AG04450 (cell line): ENCODE results near the gene TTC9. TPM values are rescaled to one million over a fixed set of nuclear protein-coding genes. Genes with fewer than 3 reads are reported as not detected.

ENCODE experiments used
- CTCF ChIA-PET: fragments of 300-600, 350-600 bp; formaldehyde crosslinking; extraction: SDS; loops from one replicate; lab custom pipeline; 2022; ENCODE audit warnings: antibody characterized with exemption, inconsistent platforms; lab: Charles Lee
- POLR2A ChIA-PET: fragments of 350-600 bp; formaldehyde crosslinking; extraction: SDS; loops from one replicate; lab custom pipeline; 2021; ENCODE audit warnings: antibody characterized with exemption, inconsistent platforms; lab: Yijun Ruan, JAX
- DNase-seq: peaks from one replicate; pipeline ENCODE4 v3.0.0-alpha.2; 2011; ENCODE audit warnings: low read depth, low spot score
- H3K27ac ChIP-seq: one replicate; pipeline ENCODE4 v1.5.1; 2012; ENCODE audit warnings: low read depth, low read length, control low read depth
- H3K27me3 ChIP-seq: one replicate; pipeline ENCODE4 v1.6.0; 2012; ENCODE audit warnings: low read length; ENCODE audit not compliant: control insufficient read depth, insufficient read depth
- H3K4me3 ChIP-seq: 2 replicates; pipeline ENCODE4 v1.5.1; 2011; ENCODE audit warnings: mild to moderate bottlenecking, low read depth, low read length, control low read depth
- H3K9me3 ChIP-seq: 2 replicates; pipeline ENCODE4 v1.5.1; 2012; ENCODE audit warnings: low read length; ENCODE audit not compliant: control insufficient read depth, insufficient read depth
- polyA plus RNA-seq: library from polyadenylated mRNA; depleted of rRNA; stranded (reverse); fragments of >200 nt; gene quantifications from 2 replicates; pipeline ENCODE4 v1.2.3, GENCODE V29; 2011
- TF ChIP-seq, protein P1 (sequence below): IDR thresholded peaks from 2 replicates; pipeline ENCODE4 v1.5.1; 2011; ENCODE audit warnings: low read depth, low read length, control low read depth, inconsistent platforms

Gene TTC9
- polyA plus RNA-seq, 1 experiment = 0.02 TPM

DNA sequence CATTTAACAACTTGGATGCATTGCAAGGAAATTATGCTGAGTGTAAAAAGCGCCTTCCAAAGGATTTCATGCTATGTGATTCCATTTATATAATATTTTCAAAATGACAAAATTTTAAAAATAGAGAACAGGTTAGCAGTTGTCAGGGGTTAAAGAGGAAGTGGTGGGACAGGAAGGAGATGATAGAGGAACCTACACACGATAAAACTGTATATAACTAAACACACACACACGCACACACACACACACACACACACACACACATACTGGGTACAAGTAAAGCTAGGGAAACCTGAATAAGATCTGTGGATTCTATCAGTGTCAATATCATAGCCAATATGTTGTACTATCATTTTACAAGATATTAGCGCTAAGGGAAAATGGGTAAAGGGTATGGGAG, 17.2 kb downstream of the TTC9 start:
- CTCF ChIA-PET = no interaction called here
- POLR2A ChIA-PET = no interaction called here
- DNase-seq = no peak

DNA sequence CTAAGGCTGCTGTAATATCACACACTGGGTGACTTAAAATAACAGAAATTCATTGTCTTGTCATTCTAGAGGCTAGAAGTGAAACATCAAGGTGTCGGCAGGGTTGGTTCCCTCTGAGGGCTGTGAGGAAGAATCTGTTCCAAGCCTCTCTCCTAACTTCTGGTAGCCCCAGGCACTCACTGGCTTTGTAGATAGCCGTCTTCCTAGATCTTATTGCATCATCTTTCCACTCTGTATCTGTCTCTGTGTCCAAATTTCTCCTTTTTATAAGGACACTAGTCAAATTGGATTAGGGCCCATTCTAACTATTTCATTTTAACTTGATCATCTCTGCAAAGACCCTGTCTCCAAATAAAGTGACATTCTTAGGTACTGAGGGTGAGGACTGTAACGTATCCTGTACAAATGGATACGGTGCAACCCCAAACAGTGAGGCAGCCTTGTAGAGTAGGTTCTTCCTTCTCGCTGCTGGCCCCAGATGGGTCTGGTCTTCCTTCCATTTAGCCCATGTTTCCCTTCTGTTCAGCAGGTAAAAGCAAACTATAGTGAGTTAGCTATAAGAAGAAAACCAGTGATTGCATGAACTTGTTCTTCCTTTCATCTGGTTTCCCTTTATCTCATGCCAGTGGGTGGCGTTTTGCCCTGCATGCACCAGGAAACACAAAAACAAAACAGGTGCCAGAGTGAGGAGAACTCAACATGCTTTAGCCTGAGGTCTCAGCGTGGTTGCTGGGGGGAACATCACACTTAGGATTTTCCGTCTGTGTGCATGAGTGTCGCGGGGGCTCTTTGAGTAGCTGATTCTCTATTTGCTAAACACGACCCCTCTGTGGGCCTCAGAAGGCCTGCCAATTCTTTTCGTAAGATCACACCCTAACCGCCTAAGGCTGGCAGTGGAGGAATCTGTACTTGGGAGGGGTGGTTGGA, 19.5 kb downstream of the TTC9 start:
- Histone ChIP-seq H3K4me3 (no peak overlapping the region), H3K27me3 (no peaks in the 10 kb centered on the region), H3K27ac (no peak overlapping the region), H3K9me3 (no peaks in the 10 kb centered on the region)
- ChIA-PET CTCF (interaction anchor here (1.3 kb wide), 1 partner anchor 157 kb away, joined by 4 read pairs; no protein-coding TSS in a partner anchor), POLR2A (no interaction called here)
- DNase-seq = no peak
- TF ChIP-seq, protein P1, sequence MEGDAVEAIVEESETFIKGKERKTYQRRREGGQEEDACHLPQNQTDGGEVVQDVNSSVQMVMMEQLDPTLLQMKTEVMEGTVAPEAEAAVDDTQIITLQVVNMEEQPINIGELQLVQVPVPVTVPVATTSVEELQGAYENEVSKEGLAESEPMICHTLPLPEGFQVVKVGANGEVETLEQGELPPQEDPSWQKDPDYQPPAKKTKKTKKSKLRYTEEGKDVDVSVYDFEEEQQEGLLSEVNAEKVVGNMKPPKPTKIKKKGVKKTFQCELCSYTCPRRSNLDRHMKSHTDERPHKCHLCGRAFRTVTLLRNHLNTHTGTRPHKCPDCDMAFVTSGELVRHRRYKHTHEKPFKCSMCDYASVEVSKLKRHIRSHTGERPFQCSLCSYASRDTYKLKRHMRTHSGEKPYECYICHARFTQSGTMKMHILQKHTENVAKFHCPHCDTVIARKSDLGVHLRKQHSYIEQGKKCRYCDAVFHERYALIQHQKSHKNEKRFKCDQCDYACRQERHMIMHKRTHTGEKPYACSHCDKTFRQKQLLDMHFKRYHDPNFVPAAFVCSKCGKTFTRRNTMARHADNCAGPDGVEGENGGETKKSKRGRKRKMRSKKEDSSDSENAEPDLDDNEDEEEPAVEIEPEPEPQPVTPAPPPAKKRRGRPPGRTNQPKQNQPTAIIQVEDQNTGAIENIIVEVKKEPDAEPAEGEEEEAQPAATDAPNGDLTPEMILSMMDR = no peak

More for the DNA sequence above, 17.2 kb downstream of the TTC9 start:
- H3K27ac ChIP-seq = no peak overlapping the region
- H3K9me3 ChIP-seq = no peaks in the 10 kb centered on the region
- H3K27me3 ChIP-seq = no peaks in the 10 kb centered on the region
- TF ChIP-seq, protein P1 = no peak
- no peak overlapping the region for H3K4me3 ChIP-seq

DNA sequence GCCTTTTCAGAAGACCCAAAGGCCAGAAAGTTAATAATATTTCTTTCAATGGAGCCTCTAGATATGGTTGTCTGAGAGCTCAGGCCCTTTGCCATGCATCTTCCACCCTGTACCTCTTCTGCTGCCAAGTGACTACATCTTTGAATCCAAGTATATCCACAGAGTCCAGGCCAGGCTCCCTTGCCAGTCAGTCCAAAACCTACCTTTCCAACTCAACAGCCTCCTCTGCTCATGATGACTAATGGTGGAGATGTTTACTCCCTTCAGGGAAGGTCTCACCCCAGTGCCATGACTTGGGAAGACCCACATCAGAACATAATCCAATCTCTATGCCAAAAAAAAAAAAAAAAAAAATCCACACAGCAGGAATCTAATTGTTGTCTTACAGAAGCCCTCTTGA, 20.4 kb downstream of the TTC9 start:
- no peaks in the 10 kb centered on the region for H3K9me3 ChIP-seq
- ChIA-PET CTCF (no interaction called here), POLR2A (no interaction called here)
- H3K4me3 ChIP-seq = no peak overlapping the region
- no peak for DNase-seq
- TF ChIP-seq, protein P1 = no peak
- H3K27ac ChIP-seq = no peak overlapping the region
- H3K27me3 ChIP-seq = no peaks in the 10 kb centered on the region

DNA sequence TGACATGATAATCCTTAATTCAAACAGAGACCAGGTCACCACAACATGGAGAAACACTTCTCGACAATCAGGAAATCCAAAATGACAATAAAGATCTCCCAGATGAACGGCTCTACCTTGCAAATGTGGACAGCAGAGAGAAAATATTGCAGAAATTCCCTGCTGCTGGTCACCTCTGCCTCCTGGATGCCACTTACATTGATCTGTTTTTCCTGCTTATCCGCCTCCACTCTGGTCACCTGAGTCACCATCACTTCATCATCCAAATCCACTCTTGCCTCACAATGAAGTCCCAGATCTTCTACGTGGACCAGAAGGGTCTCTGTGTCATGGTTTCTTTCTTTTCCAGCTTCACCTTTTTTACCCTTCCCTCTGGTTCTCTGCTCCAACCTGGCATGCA, 21.1 kb downstream of the TTC9 start:
- ChIA-PET POLR2A (no interaction called here), CTCF (no interaction called here)
- no peaks in the 10 kb centered on the region for H3K27me3 ChIP-seq
- H3K9me3 ChIP-seq = no peaks in the 10 kb centered on the region
- H3K4me3 ChIP-seq = no peak overlapping the region
- DNase-seq = no peak
- H3K27ac ChIP-seq = no peak overlapping the region
- TF ChIP-seq, protein P1 = no peak

DNA sequence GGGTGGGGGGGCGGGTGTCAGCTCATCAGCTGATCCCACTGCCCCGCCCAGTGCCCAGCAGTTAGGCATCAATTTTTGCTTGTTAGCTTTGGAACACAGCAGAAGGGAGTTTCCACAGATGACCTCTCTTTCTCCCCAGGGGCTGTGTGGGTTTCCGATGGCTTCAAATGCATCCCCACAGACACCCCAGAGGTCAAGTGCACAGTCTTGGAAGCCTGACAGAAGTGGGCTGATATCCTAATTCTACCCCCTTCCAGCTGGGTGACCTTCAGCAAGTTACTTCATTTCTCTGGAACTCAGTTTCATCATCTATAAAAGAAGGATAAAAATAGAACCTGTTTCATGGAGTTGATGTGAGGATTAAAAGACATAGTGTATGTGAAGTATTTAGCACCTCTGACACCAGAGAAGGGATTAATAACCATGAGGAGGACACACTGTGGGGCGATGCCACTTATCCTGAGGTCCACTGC, 22.0 kb downstream of the TTC9 start:
- TF ChIP-seq, protein P1 = no peak
- ChIA-PET POLR2A (no interaction called here), CTCF (no interaction called here)
- no peak for DNase-seq
- H3K27ac ChIP-seq = no peak overlapping the region
- H3K4me3 ChIP-seq = no peak overlapping the region
- no peaks in the 10 kb centered on the region for H3K27me3 ChIP-seq
- no peaks in the 10 kb centered on the region for H3K9me3 ChIP-seq
